GM20000 (cell line): ENCODE data around the gene CFAP100.
A peak's percentile ranks its signal among the peaks of the same experiment; 100 is the strongest.

ENCODE experiments used
- DNase-seq: peaks from one replicate; pipeline ENCODE4 v3.0.0; 2012; ENCODE audit warnings: low spot score
- CTCF ChIP-seq: IDR thresholded peaks from 2 replicates; pipeline ENCODE4 v1.5.1; 2012; ENCODE audit warnings: mild to moderate bottlenecking, control low read depth; ENCODE audit errors: extremely low read depth, missing control alignments

CFAP100 gene

DNA sequence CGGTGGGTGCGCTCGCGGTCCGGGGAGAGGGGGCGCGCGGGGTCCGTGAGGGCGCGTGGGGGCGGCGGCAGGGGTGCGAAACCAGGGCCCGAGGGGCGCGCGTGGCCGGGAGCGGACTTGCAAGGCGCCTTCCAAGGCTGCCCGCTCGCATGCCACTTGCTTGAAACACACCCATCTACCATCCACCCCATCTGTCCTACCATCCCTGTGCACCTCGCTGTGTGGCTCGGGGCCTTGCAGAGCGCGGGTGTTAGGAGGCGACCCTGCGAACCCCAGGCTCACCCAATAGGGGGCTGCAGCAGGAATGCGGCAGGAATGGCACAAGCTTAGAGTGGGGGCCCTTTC is 240 bp downstream of the CFAP100 start:
- TF ChIP-seq CTCF: no peak
- DNase-seq: no peak

DNA sequence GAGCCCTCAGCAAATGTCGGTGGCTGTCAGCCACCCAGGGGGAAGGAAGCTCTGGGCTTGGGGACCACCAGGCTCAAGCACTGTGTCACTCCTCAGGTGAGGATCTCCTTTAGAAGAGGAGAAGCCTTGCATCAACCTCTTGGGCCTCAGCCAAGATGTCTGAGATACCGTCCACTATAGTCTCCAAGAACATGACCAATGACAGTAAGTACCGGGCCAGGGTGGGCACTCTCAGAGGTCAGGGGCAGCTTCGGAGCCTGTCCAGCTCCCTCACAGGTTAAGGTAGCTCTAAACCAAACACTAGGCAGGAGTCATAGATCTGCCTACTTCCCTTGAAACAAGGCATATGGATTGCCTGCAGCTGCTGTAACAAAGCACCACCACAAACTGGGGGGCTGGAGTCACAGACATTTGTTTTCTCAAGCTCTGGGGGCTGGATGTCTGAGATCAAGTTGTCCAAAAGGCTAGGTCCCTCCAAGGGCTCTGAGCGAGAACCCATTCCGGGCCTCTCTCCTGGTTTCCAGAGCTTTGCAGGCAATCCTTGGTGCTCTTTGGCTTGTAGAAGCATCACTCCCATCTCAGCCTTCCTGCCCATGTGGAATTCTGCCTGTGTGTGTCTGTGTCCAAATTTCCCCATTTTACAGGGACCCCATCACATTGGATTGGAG is 1.3 kb downstream of the CFAP100 start:
- DNase-seq: no peak
- TF ChIP-seq CTCF: no peak

DNA sequence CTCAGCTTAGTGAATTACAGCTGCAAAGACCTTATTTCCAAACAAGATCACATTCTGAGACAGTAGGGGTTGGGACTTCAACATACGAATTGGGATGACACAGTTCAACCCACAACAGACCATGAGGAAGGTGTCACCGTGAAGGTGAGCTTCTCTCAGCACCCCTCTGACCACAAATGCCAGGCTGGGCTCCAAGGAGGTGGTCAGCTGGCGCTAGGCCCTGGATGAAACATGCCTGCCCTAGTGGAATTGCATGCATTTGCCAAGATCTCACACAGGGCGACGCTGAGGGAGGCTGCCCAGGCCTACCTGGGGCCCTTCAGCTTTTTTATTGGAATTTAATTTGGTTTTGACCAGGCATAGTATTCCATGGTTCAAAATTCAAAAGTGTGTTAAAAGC is 1.8 kb downstream of the CFAP100 start:
- no peak for TF ChIP-seq CTCF
- DNase-seq: no peak

DNA sequence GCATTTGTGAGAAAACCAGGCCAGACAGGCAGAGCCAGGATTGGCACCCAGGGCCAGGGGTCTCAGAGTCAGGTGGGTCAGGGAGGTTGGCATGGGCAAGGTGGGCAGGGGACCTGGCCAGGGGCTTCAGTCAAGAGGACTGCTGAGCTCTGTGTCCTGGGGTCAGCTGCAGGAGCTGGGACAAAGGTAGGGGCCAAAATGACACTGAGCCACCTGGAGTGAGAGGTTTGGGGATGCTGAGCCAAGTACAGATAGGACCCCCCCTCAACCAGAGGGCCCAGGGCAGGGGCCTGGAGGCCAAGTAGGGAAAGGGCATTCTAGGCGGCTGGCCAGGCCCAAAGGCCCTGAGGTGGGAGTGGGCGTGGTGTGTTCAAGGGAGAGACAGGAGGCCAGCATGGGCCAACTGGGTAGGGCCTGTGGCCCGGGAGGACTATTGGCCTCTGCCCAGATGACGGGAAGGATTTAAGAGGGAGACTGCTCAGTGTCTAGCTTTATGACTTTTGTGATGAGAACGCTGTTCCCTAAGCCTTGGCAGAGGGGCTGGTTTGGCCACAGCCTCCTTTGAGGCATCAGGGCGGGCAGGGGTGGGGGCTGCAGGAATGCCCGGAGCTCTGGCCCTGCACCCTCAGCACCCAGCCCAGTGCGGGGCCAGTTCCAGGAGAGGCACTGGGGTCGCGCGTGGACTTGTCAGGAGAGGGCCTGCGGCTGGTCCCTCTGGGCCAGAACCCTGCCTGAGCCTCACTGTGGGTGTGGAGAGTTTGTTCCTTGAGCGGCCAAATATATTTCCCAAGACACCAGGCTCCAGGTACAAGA is 3.1 kb downstream of the CFAP100 start:
- no peak for TF ChIP-seq CTCF
- DNase-seq: no peak

DNA sequence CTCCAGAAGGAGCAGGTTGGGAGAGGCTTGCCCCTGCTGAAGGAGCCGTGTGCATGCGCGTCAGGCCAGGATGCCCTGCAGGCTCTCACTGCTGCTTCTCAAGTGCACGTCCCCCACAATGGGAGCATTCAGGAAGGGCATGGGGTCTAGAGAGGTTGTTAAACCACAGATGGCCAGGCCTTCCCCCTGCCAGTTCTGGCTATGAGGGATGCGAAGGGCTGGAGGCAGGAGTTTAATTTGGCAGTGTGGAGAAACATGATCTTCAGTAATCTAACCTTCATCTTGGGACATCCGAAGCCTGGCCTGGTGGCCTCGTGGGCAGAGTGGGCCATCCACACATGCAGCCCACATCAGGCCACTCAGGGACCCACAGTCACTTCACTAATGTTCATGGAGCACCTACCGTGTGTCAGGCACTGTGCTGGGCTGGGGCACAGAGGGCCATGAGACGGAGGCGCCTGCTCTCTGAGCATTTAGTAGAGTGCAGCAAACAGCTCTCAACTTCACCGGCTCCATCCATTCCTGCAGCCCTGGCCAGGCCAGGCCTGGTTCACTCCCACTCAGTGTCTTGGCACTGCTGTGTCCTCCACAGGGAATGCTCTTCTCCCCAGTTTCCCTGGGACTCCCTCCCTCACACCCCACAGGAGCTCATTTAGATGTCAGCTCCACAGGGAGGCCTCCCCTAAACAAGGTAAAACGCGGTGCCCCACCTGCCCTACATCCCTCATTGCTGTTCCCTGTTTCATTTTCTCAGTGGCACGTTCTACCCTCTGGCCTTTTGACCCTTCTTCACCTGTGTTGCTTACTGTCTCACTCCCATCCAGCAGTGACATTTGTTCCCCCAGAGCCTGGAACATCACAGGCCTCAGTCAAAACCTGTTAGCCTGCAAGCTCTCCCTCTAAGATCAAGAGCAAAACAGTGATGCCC is 4.0 kb downstream of the CFAP100 start:
- no peak for TF ChIP-seq CTCF
- no peak for DNase-seq

GRCh38 chr3:126399351-126399735 is 4.6 kb downstream of the CFAP100 start:
- TF ChIP-seq CTCF: no peak

GRCh38 chr3:126399756-126400155 is 5.0 kb downstream of the CFAP100 start:
- TF ChIP-seq CTCF: no peak
- no peak for DNase-seq

More at GRCh38 chr3:126399351-126399735, 4.6 kb downstream of the CFAP100 start:
- peak; percentile 51 for DNase-seq
